CD4-positive, alpha-beta T cell treated with Interferon alpha-2 for 1 hour (primary cell): ENCODE data around the gene TEAD2.
A peak's percentile ranks its signal among the peaks of the same experiment; 100 is the strongest.
"Not testable (repeated sequence)": the region's sequence is repeated elsewhere in the genome, so short reads cannot be mapped to it uniquely, and the experiment has no call there.

Experiments
- DNase-seq, 2 donors: peaks; one replicate each; pipeline ENCODE4 v3.0.0-alpha.2; 2020 to 2022

The TEAD2 gene

DNA sequence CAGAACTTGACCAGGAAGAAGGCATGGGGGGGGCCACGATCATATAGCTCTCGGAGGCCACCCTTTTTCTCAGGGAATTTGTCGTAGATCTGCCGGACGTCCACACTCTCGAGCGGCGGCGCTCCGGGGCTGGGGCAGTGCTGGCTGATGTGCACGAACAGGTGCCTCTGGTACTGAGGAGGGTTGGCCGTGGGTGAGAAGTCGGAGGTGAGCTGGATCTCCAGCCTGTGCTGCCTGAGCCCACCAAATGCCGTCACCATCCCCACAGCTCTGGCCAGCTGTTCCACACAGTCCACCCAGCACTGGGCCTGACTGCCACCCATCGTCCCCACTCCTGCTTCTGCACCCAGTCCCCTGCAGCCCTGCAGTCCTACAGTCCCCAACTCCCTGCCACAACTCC lies 15.0 kb downstream of the TEAD2 start:
- no peak for DNase-seq

DNA sequence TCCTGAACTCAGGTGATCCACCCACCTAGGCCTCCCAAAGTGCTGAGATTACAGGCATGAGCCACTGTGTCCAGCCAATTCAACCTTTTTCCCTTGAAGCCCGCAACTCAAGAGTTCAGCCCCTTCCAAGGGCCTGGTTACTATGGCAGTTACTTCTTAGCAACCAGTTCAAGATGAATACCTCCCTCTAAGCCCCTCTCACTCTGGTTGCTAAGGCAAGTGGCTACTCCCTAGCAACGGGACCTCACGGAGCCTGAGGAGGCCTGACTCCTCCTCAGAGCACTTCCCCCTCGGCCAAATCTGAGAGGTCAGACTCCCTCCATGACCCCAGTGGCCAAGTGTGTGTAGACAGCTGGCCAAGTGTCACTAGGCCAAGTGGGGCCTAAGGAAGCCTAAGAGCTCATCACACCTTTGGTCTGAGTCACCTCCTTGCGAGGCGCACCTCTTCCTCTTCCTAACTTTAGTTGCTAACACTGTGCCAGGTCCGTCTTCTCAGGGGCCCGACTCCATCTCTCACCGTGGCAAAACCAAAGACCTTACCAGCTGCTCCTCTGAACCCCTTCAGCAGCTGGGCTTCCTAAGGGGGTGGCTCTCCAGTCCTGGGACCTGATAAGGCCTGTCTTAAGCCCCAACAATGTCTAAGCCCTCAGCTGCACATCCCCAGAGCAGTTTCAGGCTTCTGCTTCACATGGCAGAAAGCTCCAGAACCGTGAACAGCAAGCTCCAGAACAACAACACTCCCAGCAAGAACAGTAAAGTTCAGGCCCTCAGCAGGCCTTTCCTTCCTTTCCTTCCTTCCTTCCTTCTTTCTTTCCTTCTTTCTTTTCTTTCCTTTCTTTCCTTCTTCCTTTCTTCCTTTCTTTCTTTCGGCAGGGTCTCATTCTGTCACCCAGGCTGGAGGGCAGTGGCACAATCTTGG lies 17.5 kb downstream of the TEAD2 start:
- no peak for DNase-seq

DNA sequence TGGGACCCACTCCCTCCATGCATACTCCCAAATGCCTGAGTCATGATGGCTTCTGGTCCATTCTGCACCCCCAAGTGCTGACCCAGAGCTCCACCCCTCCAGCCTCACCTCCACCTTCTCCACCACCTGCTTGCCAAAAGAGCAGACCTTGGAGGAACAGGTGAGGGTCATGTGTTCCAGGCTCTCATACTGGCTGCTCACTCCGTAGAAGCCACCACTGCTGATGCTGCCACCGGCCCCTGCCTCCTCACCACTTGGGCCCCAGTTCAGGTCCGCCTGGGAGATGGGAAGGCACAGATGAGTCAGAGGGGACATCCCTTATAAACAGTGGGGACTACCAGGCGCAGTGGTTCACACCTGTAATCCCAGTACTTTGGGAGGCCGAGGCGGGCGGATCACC lies 19.1 kb downstream of the TEAD2 start:
- DNase-seq, result no peak

DNA sequence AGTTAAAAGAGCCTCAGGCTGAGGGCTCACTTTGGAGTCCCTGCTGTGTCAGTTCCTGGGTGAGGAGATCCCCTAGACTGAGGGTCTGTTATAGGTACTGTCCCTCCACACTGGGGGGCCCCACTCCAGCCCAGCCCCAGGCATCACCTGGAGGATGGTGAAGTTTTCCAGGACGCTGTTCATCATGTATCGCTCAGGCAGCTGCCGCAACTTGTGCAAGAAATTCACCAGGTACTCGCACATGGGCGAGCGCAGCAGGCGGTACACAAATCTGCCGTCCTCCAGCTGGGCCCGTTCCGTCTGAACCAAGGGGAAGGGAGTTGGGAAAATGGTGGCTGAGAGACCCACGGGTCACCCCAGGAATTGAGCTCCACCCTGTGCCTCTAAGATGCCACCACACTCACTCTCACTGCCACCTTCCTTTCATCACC lies 19.9 kb downstream of the TEAD2 start:
- DNase-seq, result no peak

DNA sequence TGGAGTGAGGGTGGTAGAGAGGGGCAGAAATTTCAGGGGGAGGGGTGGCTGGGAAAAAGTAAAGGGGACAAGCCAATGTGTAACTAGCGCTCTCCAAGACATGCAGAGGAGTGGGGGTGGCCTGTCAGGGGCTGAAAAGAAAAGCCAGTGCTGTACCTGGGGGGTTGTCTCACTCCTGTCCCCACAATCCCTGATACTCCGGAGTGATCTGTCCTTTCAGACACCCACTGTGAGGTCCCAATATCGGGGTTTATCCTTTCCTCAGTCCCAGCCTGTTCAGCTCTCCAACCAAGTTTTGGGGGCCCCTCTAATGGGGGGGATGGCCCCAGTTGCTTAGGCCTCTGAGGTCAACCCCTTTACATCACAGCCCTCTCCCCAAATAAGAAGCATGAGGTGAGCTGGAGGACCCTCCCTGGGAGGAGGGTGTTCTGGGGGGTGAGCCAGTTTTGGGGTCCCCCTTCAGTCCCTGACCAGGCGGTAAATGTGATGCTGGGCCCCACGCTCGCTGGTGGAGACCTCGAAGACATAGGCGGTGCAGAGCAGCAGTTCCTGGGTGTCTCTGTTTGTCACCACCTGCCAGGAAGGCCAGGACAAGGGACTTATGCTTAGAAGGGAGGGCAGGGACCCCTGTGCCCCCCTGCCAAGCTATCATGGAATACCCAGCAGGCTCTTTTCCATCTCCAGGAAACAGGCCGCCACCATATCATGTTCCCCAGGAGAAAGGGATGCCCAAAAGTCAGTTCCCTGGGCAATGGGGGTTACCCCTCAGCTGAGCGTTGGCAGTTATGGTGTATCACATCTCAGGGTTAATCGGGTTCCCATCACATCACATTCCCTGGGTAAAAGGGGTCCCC lies 21.1 kb downstream of the TEAD2 start:
- no peak for DNase-seq

DNA sequence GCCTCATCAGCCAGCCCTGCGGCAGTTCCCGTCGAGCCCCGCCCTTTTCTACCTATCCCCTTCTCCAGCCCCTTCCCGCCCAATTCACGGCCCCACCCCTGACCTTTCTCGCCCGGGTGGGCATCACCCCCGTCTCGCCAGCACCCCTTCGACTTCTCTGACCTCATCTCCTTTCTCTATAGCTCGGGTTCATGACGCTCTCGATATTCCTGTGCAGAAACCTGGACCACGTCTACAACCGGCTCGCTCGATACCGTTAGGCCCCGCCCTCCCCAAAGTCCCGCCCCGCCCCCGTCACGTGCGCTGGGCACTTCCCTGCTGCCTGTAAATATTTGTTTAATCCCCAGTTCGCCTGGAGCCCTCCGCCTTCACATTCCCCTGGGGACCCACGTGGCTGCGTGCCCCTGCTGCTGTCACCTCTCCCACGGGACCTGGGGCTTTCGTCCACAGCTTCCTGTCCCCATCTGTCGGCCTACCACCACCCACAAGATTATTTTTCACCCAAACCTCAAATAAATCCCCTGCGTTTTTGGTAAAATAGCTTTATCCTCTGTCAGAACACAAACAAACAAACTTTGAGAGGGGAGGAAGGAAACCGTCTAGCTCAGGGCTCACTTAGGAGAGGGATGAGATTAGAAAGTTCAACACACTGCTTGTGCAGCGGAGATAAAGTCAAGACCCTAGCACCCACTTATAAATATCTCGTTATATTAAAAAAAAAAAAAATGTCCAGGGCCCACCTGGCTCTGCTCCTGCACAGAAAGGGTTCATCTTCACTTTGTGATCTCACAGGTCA lies 21.9 kb downstream of the TEAD2 start:
- peak; percentile 25 to 89 for DNase-seq

DNA sequence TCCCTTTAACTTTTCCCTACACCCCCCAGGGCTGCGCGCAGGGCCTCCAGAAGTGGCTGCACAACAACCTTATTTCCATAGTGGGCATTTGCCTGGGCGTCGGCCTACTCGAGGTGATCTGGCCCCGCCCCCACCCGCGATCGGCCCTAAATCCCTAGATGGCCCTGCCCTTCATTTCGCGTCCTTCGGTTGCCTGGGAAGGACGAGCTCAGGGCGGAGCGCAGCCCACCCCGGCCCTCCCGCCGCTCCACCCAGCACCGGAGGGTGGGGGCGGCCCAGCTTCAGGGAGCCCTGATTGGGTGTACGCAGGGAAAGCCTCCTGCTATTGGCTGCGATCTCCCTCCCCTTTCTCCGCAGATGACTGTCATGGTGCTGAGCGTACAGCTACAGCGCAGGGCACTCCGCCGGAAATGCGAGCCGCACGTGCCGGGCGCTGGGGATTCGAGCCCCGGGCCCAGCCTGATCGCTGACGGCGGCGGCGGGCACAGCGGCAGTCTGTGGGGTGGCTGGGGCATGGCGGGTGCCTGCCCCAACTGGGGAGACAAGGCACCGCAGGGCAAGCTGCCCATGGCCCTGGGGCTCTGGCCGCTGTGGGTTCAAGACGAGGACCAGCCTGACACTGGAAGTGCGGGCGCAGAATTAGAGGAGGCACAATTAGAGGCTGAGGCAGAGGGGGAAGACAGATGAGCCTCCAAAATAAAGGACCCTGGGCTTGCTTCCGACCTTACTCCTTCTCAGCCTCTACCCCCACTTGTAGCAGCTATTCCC lies 22.7 kb downstream of the TEAD2 start:
- DNase-seq, result no peak

DNA sequence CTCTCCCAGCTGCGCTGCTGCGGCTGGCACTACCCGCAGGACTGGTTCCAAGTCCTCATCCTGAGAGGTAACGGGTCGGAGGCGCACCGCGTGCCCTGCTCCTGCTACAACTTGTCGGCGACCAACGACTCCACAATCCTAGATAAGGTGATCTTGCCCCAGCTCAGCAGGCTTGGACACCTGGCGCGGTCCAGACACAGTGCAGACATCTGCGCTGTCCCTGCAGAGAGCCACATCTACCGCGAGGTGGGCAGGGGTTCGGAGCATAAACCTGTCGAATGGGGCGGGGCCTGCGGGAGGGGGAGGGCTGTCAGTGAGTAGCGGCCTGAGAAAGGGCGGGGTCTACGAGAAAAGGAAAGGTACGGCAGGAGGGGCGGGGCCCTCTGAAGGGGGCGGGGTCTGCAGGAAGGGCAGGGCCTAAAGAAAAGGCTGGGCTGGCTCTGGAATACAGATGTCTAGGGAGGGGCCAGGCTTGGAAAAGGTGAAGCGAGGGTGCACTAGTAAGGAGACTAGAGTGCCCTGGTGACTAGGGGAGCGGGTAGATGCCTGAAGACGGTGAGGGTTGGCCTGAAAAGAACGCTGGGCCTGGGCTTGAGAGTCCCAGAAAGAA lies 23.4 kb downstream of the TEAD2 start:
- DNase-seq, result peak; percentile 34 to 47

DNA sequence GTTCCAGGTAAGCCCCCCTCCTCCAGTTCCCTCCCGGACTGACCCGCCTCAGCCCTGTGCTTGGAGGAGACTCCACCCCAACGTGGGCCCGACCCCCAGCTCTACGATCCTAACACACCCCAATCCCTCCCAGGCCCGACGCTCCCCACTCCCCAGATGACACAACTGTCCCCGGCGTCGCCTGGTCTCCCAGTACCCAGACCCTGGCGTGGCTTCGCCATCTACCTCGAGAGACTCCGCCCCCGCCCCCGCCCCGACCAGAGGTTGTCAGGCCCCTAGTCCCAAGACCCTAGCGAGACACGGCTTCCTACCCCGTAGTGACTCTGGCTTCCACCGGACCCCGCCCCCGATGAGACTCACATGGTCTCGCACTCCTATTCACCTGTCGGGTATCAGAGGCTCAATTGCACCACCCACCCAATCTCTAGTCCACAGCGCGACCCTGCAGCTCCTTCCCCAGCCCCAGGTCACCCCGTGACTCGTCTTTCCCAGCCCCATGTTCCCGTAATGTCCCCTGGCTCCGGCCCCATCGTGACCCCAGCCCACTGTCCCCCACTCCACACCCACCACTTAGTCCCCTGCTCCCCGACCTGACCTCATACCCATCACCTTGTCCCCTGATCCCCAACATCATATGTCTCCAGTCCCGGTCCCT lies 24.1 kb downstream of the TEAD2 start:
- no peak for DNase-seq

DNA sequence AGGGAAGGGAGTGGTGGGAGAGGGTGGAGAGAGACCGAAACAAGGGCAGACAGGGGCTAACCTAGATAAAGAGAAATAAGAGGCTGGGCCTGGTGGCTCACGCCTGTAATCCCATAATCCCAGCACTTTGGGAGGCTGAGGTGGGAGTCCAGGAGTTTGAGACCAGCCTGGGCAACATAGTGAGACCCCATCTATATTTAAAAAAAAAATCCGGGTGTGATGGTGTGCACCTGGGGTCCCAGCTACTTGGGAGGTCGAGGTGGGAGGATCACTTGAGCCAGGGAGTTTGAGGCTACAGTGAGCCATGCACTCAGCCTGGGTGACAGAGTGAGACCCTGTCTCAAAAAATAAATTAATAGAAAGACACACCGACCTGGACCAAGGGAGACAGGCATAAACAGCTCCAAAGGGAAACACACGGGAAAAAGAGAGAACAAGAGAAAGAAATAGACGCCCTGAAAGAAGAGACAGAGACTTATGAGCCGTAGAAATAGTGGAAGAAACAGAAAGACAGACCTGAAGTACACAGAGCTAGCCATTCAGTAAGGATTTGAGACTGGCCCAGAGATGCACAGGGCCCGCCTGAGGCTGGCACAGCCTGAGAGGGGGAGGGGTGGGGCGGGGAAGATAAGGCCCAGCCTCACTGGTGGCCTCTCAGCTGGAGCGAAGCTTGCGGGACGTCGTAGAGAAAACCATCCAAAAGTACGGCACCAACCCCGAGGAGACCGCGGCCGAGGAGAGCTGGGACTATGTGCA lies 24.8 kb downstream of the TEAD2 start:
- DNase-seq, result no peak

DNA sequence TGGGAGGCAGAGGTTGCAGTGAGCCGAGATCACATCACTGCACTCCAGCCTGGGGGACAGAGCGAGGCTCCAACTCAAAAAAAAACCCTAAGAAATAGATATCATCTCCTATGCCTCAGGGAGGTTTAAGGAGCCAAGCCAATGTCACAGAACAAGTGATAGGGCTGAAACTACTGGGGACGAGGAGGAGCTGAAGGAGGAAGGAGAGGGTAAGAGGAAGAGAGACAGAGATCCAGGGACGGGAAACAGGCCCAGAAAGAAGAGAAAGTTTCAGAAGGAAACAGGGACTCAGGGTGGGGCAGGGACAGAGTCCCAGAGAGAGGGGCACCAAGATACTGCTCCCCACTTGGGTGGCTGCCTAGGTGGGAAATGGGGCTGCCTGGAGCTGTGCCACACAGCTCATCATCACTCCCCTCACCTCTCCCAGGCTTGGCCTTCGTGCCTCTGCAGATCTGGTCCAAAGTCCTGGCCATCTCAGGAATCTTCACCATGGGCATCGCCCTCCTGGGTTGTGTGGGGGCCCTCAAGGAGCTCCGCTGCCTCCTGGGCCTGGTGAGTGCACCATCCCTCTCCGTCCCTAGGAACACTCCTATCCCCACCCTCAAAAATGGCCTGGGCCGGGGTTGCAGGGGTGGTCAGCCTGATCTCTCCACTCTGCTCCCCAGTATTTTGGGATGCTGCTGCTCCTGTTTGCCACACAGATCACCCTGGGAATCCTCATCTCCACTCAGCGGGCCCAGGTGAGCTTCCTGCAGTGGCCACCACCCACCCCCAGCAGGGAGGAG lies 25.5 kb downstream of the TEAD2 start:
- no peak for DNase-seq

DNA sequence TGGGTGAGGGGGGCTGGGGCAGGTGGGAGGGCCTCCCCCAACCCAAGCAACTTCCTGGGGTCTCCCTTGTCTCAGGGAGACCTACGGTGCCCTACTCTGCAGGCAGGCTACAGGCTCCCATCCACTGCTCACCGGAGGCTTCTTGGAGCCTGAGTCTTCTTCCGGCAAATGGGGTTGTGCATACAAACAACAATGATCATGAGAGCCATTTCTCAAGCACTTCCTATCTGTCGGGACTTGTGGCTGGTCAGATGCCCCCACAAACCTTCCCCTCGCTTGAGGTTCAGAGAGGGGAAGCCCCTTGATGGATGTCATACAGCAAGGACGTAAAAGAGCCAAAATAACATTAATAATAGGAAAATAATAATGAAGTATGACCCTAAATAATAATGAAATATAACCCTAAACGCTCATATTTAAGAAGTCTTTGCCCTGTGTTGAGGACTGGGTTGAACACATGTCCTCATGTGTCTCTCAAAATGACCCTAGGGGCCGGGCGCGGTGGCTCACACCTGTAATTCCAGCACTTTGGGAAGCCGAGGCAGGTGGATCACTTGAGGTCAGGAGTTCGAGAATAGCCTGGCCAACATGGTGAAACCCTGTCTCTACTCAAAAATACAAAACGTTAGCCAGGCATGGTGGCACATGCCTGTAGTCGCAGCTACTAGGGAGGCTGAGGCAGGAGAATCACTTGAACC lies 26.3 kb downstream of the TEAD2 start:
- DNase-seq, result peak; percentile 48 to 63

DNA sequence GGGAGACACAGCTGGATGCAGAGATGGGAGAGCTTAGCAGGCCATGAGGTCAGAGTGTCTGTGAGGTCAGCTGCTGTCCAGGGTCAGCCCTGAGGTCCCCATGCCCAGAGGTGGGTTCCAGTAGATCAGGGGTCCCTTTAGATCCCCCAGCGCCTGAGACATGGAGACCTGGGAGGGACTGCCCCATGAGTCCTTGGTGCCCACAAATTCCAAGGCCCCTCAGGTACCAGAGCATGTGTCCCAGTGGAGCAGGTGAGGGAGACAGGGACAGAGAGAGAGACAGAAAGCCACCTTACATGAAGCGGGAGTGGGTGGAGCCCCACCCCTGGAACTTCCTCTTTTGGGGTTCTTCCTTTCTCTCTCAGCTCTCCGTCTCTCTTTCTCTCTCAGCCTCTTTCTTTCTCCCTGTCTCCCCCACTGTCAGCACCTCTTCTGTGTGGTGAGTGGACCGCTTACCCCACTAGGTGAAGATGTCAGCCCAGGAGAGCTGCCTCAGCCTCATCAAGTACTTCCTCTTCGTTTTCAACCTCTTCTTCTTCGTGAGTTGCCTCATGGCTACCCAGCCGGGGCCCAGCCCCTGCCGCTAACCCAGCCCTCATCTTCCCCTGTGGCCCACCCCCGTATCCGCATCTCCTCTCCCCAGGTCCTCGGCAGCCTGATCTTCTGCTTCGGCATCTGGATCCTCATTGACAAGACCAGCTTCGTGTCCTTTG lies 27.0 kb downstream of the TEAD2 start, which contains the start of gene CD37:
Gene CD37, plus strand, starts transcription at position 336 of the 713 bp plus-strand sequence. Its CDS starts 135 bp downstream, at position 471.
- peak; percentile 58 to 59 for DNase-seq

DNA sequence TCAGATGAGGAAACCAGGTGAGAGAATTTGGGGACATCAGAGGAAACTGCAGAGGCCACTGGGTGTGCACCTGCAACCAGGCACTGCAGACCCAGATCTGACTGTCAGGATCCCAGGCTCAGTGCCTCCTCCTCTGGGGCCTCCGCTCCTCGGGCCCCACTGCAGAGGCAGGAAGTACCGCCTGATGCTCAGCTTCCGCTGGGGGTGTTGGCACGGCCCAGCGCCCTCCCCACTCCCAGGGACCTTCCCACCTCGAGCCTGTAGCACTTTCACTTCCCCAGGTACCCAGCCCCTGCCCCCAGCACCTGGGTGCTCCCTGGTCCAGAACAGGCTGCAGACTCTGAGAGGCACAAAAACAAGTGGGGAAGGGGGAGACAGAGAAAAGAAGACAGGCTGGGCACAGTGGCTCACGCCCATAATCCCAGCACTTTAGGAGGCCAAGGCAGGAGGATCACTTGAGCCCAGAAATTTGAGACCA lies 28.4 kb downstream of the TEAD2 start:
- DNase-seq, result peak; percentile 76 to 81

DNA sequence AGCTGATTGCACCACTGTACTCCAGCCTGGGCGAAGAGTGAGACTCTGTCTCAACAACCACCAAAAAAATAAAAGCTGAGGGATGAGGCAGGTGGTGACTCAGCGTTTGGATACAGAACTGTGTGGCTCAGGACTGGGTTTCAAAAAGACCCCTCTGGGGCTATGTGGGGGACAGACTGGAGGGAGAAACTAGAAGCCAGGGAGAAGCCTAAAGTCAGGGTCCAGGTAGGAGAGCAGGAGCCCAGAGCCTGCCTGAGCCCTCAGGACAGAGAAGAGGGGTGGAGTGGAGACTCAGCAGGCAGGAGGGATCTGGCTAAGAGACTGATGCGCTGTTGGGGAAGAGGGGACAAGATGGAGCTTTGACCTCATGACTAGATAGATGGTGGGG lies 28.8 kb downstream of the TEAD2 start:
- no peak for DNase-seq

DNA sequence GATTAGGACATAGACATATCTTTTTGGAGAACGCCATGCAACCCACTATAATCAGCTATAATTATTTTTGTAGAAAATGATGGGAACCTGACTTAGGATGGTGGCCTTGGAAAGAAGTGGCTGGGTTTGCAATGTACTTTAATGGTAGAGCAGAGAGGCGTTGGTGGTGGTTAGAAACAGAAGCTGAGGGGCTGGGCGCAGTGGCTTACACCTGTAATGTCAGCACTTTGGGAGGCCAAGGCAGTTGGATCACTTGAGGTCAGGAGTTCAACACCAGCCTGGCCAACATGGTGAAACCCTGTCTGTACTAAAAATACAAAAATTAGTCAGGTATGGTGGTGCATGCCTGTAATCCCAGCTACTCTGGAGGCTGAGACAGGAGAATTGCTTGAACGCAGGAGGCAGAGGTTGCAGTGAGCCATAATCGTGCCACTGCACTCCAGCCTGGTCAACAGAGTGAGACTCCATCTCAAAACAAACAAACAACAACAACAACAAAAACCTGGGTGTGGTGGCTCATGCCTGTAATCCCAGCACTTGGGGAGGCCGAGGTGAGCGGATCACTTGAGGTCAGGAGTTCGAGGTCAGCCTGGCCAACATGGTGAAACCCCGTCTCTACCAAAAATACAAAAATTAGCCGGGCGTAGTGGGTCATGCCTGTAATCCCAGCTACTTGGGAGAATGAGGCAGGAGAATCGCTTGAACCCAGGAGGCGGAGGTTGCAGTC lies 29.4 kb downstream of the TEAD2 start:
- not testable (repeated sequence) for DNase-seq

DNA sequence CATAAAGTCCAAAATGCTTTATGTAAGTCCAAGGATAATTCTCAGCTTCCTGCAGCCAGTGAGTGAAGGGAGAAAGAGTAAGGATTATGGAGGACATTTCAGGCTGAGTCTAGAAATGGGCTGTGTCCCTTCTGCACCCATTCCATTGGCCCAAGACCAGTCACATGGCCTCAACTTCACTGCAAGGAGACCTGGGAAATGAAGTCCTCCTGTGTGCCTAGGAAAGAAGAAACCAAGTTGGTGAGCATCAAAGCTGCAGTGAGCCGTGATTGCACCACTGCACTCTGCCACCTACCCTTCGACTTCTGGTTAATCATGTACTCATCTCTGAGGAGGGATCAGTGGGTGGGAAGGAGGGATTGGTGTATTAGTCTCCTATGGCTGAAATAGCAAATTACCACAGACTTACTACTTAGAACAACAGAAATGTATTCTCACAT lies 30.6 kb downstream of the TEAD2 start:
- peak; percentile 70 to 81 for DNase-seq
